Measurements from ENCODE around the gene MYH15. TPM values are rescaled to one million over a fixed set of nuclear protein-coding genes. Genes with fewer than 3 reads are reported as not detected.

The MYH15 gene
- polyA plus RNA-seq, 1 experiment = 0.68 TPM

GRCh38 chr3:108430540-108430939, 79.9 kb downstream of the MYH15 start:
- no peak for DNase-seq (ENCODE audit: low read depth, low spot score)
- no peak for TF ChIP-seq CTCF (IDR thresholded peaks at IDR 0.05; ENCODE audit: low read depth, low read length)
- Histone ChIP-seq H3K9me3 (ENCODE audit: control insufficient read depth, insufficient read depth, low read length) (peaks cover 7% of the 10 kb centered on the region), H3K27me3 (ENCODE audit: control insufficient read depth, insufficient read depth, low read length) (no peaks in the 10 kb centered on the region), H3K27ac (ENCODE audit: low read depth, low read length) (no peak overlapping the region), H3K4me3 (ENCODE audit: low read depth, low read length) (no peak overlapping the region)
- POLR2A ChIA-PET = no interaction called here
- CTCF ChIA-PET = interaction anchor here (0.9 to 1.8 kb wide), 2 partner anchors 47 to 503 kb away, joined by 4 to 7 read pairs; no protein-coding TSS in a partner anchor

GRCh38 chr3:108428586-108428985, 81.8 kb downstream of the MYH15 start:
- Histone ChIP-seq H3K9me3 (ENCODE audit: control insufficient read depth, insufficient read depth, low read length) (peaks cover 7% of the 10 kb centered on the region), H3K27ac (ENCODE audit: low read depth, low read length) (no peak overlapping the region), H3K4me3 (ENCODE audit: low read depth, low read length) (no peak overlapping the region), H3K27me3 (ENCODE audit: control insufficient read depth, insufficient read depth, low read length) (no peaks in the 10 kb centered on the region)
- no peak for TF ChIP-seq CTCF (IDR thresholded peaks at IDR 0.05; ENCODE audit: low read depth, low read length)
- ChIA-PET POLR2A (no interaction called here), CTCF (interaction anchor here (2.0 kb wide), 1 partner anchor 49 kb away, joined by 9 read pairs; no protein-coding TSS in a partner anchor)
- DNase-seq (ENCODE audit: low read depth, low spot score) = no peak

- no peak for TF ChIP-seq CTCF (IDR thresholded peaks at IDR 0.05; ENCODE audit: low read depth, low read length)
- ChIA-PET POLR2A (no interaction called here), CTCF (no interaction called here)
- no peaks in the 10 kb centered on the region for H3K9me3 ChIP-seq (ENCODE audit: control insufficient read depth, insufficient read depth, low read length)
- peak; percentile 57 for DNase-seq (ENCODE audit: low read depth, low spot score)
- no peak overlapping the region for H3K27ac ChIP-seq (ENCODE audit: low read depth, low read length)
- no peaks in the 10 kb centered on the region for H3K27me3 ChIP-seq (ENCODE audit: control insufficient read depth, insufficient read depth, low read length)
- H3K4me3 ChIP-seq (ENCODE audit: low read depth, low read length) = no peak overlapping the region
These were observed 89.5 kb downstream of the MYH15 start for GRCh38 chr3:108420926-108421325.

- no peak for DNase-seq (ENCODE audit: low read depth, low spot score)
- no peak for TF ChIP-seq CTCF (IDR thresholded peaks at IDR 0.05; ENCODE audit: low read depth, low read length)
- H3K4me3 ChIP-seq (ENCODE audit: low read depth, low read length) = no peak overlapping the region
- CTCF ChIA-PET = no interaction called here
- no peaks in the 10 kb centered on the region for H3K9me3 ChIP-seq (ENCODE audit: control insufficient read depth, insufficient read depth, low read length)
- POLR2A ChIA-PET = no interaction called here
- no peak overlapping the region for H3K27ac ChIP-seq (ENCODE audit: low read depth, low read length)
- no peaks in the 10 kb centered on the region for H3K27me3 ChIP-seq (ENCODE audit: control insufficient read depth, insufficient read depth, low read length)
These were observed 94.1 kb downstream of the MYH15 start for GRCh38 chr3:108416111-108416869.

GRCh38 chr3:108415661-108416060, 94.7 kb downstream of the MYH15 start:
- H3K4me3 ChIP-seq (ENCODE audit: low read depth, low read length) = no peak overlapping the region
- no peaks in the 10 kb centered on the region for H3K27me3 ChIP-seq (ENCODE audit: control insufficient read depth, insufficient read depth, low read length)
- H3K27ac ChIP-seq (ENCODE audit: low read depth, low read length) = no peak overlapping the region
- no peak for DNase-seq (ENCODE audit: low read depth, low spot score)
- ChIA-PET CTCF (no interaction called here), POLR2A (no interaction called here)
- no peak for TF ChIP-seq CTCF (IDR thresholded peaks at IDR 0.05; ENCODE audit: low read depth, low read length)
- H3K9me3 ChIP-seq (ENCODE audit: control insufficient read depth, insufficient read depth, low read length) = no peaks in the 10 kb centered on the region
